ENCODE results near the gene EXOC2. TPM values are rescaled to one million over a fixed set of nuclear protein-coding genes. Genes with fewer than 3 reads are reported as not detected.

Gene EXOC2
- total and polyA plus RNA-seq, 10 donors, result 7.0 to 32.8 (median 25.3) TPM

GRCh38 chr6:466564-466963 lies 226.4 kb downstream of the EXOC2 start:
- no peaks in the 10 kb centered on the region for H3K36me3 ChIP-seq
- no peaks in the 10 kb centered on the region for H3K9me3 ChIP-seq
- no peak overlapping the region for H3K4me3 ChIP-seq
- WGBS, 5 donors, result 83 to 90% (median 84%) methylated on average over 18 of the region's 18 CpGs
- intact Hi-C loops (cut with DNase I; ENCODE audit: low total_unique reads), result no loop called here
- TF ChIP-seq POLR2AphosphoS5 (IDR thresholded peaks at IDR 0.05), result no peak
- TF ChIP-seq POLR2A (IDR thresholded peaks at IDR 0.05), result no peak
- TF ChIP-seq, protein P1, sequence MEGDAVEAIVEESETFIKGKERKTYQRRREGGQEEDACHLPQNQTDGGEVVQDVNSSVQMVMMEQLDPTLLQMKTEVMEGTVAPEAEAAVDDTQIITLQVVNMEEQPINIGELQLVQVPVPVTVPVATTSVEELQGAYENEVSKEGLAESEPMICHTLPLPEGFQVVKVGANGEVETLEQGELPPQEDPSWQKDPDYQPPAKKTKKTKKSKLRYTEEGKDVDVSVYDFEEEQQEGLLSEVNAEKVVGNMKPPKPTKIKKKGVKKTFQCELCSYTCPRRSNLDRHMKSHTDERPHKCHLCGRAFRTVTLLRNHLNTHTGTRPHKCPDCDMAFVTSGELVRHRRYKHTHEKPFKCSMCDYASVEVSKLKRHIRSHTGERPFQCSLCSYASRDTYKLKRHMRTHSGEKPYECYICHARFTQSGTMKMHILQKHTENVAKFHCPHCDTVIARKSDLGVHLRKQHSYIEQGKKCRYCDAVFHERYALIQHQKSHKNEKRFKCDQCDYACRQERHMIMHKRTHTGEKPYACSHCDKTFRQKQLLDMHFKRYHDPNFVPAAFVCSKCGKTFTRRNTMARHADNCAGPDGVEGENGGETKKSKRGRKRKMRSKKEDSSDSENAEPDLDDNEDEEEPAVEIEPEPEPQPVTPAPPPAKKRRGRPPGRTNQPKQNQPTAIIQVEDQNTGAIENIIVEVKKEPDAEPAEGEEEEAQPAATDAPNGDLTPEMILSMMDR (IDR thresholded peaks at IDR 0.05 in 8 of 11, conservative IDR thresholded peaks at IDR 0.05 in 3 of 11), result no peak
- no peak overlapping the region for H3K27ac ChIP-seq
- no peak for DNase-seq
- peaks cover 0 to 7% (median 1%) of the 10 kb centered on the region in 6 donors for H3K4me1 ChIP-seq
- peaks cover 0 to 49% (median 0%) of the 10 kb centered on the region in 7 donors for H3K27me3 ChIP-seq (replicated peaks in 1 of 7)

DNA sequence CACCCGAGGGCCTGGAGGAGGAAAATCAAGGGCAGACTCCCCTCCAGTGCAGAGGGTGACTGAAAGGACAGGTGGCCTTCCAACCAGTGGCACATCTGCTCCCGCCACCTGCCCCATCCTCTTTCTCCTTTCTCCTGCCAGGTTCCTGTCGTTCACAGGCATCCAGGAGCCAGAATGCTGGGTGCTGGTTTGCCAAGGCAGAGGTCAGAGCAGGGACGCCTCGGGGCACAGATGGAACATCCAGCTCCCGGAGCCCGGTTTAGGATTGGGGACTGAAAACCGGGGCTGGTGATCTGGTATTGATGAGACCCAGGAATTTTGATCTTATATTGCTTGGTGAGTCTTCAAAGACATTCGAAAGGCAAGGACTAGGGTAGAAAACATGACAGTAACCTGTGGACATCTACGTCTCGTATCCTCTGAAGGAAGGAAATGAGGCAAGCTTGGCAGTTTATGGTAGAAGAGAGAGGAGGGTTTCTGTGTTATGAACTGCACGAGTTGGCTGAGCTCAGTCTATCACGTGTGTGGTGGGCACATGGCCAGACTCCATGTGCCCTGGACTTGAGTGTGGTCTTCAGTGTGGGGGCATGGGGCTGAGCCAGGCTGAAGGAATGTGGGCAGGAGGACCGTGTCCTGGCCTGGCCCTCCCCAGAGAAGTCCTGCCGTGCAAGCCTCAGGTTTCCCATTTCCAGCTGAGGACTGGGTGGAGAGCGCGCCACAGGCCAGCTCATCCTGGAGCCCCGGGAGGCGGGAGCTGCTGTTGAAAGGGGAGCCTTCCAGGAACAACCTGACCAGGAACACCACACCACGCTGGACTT lies 227.2 kb downstream of the EXOC2 start:
- no peak overlapping the region for H3K27ac ChIP-seq
- H3K36me3 ChIP-seq, result no peaks in the 10 kb centered on the region
- no peaks in the 10 kb centered on the region for H3K9me3 ChIP-seq
- H3K27me3 ChIP-seq (replicated peaks in 1 of 7), result peaks cover 0 to 47% (median 0%) of the 10 kb centered on the region in 7 donors
- WGBS, 5 donors, result 71 to 89% (median 73%) methylated on average over 19 to 20 of the region's 20 CpGs
- TF ChIP-seq POLR2AphosphoS5 (IDR thresholded peaks at IDR 0.05) (no peak), POLR2A (IDR thresholded peaks at IDR 0.05) (no peak)
- TF ChIP-seq, protein P1 (IDR thresholded peaks at IDR 0.05 in 8 of 11, conservative IDR thresholded peaks at IDR 0.05 in 3 of 11), result no peak
- no peak overlapping the region for H3K4me3 ChIP-seq
- peaks cover 0 to 3% (median 0%) of the 10 kb centered on the region in 6 donors for H3K4me1 ChIP-seq
- intact Hi-C loops (cut with DNase I; ENCODE audit: low total_unique reads), result no loop called here
- no peak for DNase-seq

- intact Hi-C loops (cut with DNase I; ENCODE audit: low total_unique reads), result no loop called here
- no peaks in the 10 kb centered on the region for H3K4me1 ChIP-seq
- no peak for DNase-seq
- WGBS, 5 donors, result 73 to 83% (median 81%) methylated on average over 4 of the region's 4 CpGs
- no peaks in the 10 kb centered on the region for H3K36me3 ChIP-seq
- H3K27me3 ChIP-seq (replicated peaks in 1 of 7), result peaks cover 0 to 4% (median 0%) of the 10 kb centered on the region in 7 donors
- H3K4me3 ChIP-seq, result no peak overlapping the region
- no peak for TF ChIP-seq POLR2A (IDR thresholded peaks at IDR 0.05)
- TF ChIP-seq, protein P1 (IDR thresholded peaks at IDR 0.05 in 8 of 11, conservative IDR thresholded peaks at IDR 0.05 in 3 of 11), result no peak
- TF ChIP-seq POLR2AphosphoS5 (IDR thresholded peaks at IDR 0.05), result no peak
- no peak overlapping the region for H3K27ac ChIP-seq
- peaks cover 0 to 11% (median 0%) of the 10 kb centered on the region in 8 donors for H3K9me3 ChIP-seq
Measured at GRCh38 chr6:456887-457286, 236.1 kb downstream of the EXOC2 start.

- Histone ChIP-seq H3K36me3 (no peaks in the 10 kb centered on the region), H3K27ac (no peak overlapping the region), H3K4me1 (no peaks in the 10 kb centered on the region), H3K9me3 (peaks cover 0 to 11% (median 0%) of the 10 kb centered on the region in 8 donors), H3K4me3 (no peak overlapping the region), H3K27me3 (replicated peaks in 1 of 7) (peaks cover 0 to 4% (median 0%) of the 10 kb centered on the region in 7 donors)
- no peak for DNase-seq
- TF ChIP-seq POLR2A (IDR thresholded peaks at IDR 0.05) (no peak), POLR2AphosphoS5 (IDR thresholded peaks at IDR 0.05) (no peak)
- TF ChIP-seq, protein P1 (IDR thresholded peaks at IDR 0.05 in 8 of 11, conservative IDR thresholded peaks at IDR 0.05 in 3 of 11), result no peak
- WGBS, 5 donors, result 84 to 94% (median 88%) methylated on average over 5 of the region's 5 CpGs
- intact Hi-C loops (cut with DNase I; ENCODE audit: low total_unique reads), result no loop called here
Measured at GRCh38 chr6:456358-456867, 236.5 kb downstream of the EXOC2 start.

All from spleen (tissue), 11 donors.